Activated CD8-positive, alpha-beta memory T cell treated with anti-CD3 and anti-CD28 coated beads, Interleukin-2, amount 10 ng/mL, durations not matched to agents 7 days and 5 days (primary cell): Measurements from ENCODE around the gene ZC3H7A. TPM values are rescaled to one million over a fixed set of nuclear protein-coding genes. Genes with fewer than 3 reads are reported as not detected.

ENCODE experiments used
- ATAC-seq: fragments of 150-1000 bp; cut with Tn5 transposase; one replicate; pipeline ENCODE4 v1.10.0; 2021; ENCODE audit warnings: moderate library complexity
- CTCF ChIA-PET: fragments of 350-600 bp; sonication (Branson Sonifier 250); formaldehyde crosslinking; loops from one replicate; lab custom pipeline; 2021; ENCODE audit warnings: antibody characterized with exemption; lab: Charles Lee
- DNase-seq: peaks from one replicate; pipeline ENCODE4 v3.0.0-alpha.2; 2020
- H3K27ac Mint-ChIP-seq: one replicate; pipeline ENCODE4 v1.8.0; 2021; ENCODE audit warnings: mild to moderate bottlenecking, mixed read lengths
- H3K27me3 Mint-ChIP-seq: one replicate; pipeline ENCODE4 v1.8.0; 2021; ENCODE audit warnings: mixed read lengths
- H3K36me3 Mint-ChIP-seq: one replicate; pipeline ENCODE4 v1.8.0; 2021; ENCODE audit warnings: mild to moderate bottlenecking, mixed read lengths
- H3K4me1 Mint-ChIP-seq: one replicate; pipeline ENCODE4 v1.8.0; 2021; ENCODE audit warnings: mixed read lengths
- H3K4me3 Mint-ChIP-seq: one replicate; pipeline ENCODE4 v1.8.0; 2021; ENCODE audit warnings: mild to moderate bottlenecking, moderate library complexity, mixed read lengths
- H3K9me3 Mint-ChIP-seq: one replicate; pipeline ENCODE4 v1.8.0; 2022; ENCODE audit warnings: low read depth, mixed read lengths
- total RNA-seq, 2 experiments: library from RNA; stranded (reverse); gene quantifications; one replicate each; pipeline ENCODE4 v1.2.3, GENCODE V29; 2021

ZC3H7A gene
- total RNA-seq, 2 experiments from 2014 or later: 70.7 to 85.9 TPM

- ATAC-seq (no peak), DNase-seq (no peak)
- Mint-ChIP-seq H3K36me3 (peaks cover 25% of the 10 kb centered on the region), H3K4me3 (no peak overlapping the region), H3K4me1 (peaks cover 8% of the 10 kb centered on the region), H3K27me3 (no peaks in the 10 kb centered on the region), H3K27ac (no peak overlapping the region), H3K9me3 (no peaks in the 10 kb centered on the region)
- CTCF ChIA-PET: interaction anchor here (6.6 kb wide), 1 partner anchor 187 kb away, joined by 62 read pairs; no protein-coding TSS in a partner anchor
Measured at GRCh38 chr16:11717811-11718210, 79.2 kb downstream of the ZC3H7A start.

GRCh38 chr16:11716336-11716735 lies 80.7 kb downstream of the ZC3H7A start:
- Mint-ChIP-seq H3K9me3 (no peaks in the 10 kb centered on the region), H3K4me3 (no peak overlapping the region), H3K36me3 (peaks cover 22% of the 10 kb centered on the region), H3K27me3 (no peaks in the 10 kb centered on the region), H3K27ac (no peak overlapping the region), H3K4me1 (peaks cover 14% of the 10 kb centered on the region)
- CTCF ChIA-PET: interaction anchor here (0.9 to 6.6 kb wide), 7 partner anchors 19 to 753 kb away, joined by 3 to 62 read pairs (median 4); partner anchors contain the start of gene ZC3H7A
- DNase-seq (no peak), ATAC-seq (no peak)

- H3K36me3 Mint-ChIP-seq: peaks cover 21% of the 10 kb centered on the region
- H3K4me3 Mint-ChIP-seq: no peak overlapping the region
- no peak for DNase-seq
- no peaks in the 10 kb centered on the region for H3K27me3 Mint-ChIP-seq
- CTCF ChIA-PET: interaction anchor here (0.6 to 6.6 kb wide), 27 partner anchors 8 to 918 kb away, joined by 3 to 62 read pairs (median 4); no protein-coding TSS in a partner anchor
- no peak for ATAC-seq
- peaks cover 16% of the 10 kb centered on the region for H3K4me1 Mint-ChIP-seq
- H3K27ac Mint-ChIP-seq: no peak overlapping the region
- no peaks in the 10 kb centered on the region for H3K9me3 Mint-ChIP-seq
Measured at GRCh38 chr16:11715246-11715947, 81.7 kb downstream of the ZC3H7A start.

- Mint-ChIP-seq H3K27me3 (no peaks in the 10 kb centered on the region), H3K9me3 (no peaks in the 10 kb centered on the region), H3K4me3 (no peak overlapping the region), H3K36me3 (peaks cover 24% of the 10 kb centered on the region), H3K4me1 (peaks cover 16% of the 10 kb centered on the region), H3K27ac (no peak overlapping the region)
- DNase-seq (no peak), ATAC-seq (no peak)
- CTCF ChIA-PET: interaction anchor here (0.8 to 6.6 kb wide), 10 partner anchors 10 to 758 kb away, joined by 3 to 62 read pairs (median 4); no protein-coding TSS in a partner anchor
Measured at GRCh38 chr16:11712122-11712521, 84.9 kb downstream of the ZC3H7A start.

GRCh38 chr16:11711662-11712061 lies 85.4 kb downstream of the ZC3H7A start:
- Mint-ChIP-seq H3K27me3 (no peaks in the 10 kb centered on the region), H3K27ac (no peak overlapping the region), H3K4me3 (no peak overlapping the region), H3K36me3 (peaks cover 23% of the 10 kb centered on the region), H3K9me3 (no peaks in the 10 kb centered on the region), H3K4me1 (peaks cover 15% of the 10 kb centered on the region)
- CTCF ChIA-PET: interaction anchor here (0.6 to 6.6 kb wide), 7 partner anchors 11 to 758 kb away, joined by 3 to 62 read pairs (median 5); no protein-coding TSS in a partner anchor
- no peak for ATAC-seq
- DNase-seq: no peak

- CTCF ChIA-PET: interaction anchor here (0.9 to 1.6 kb wide), 7 partner anchors 12 to 312 kb away, joined by 3 to 4 read pairs (median 4); partner anchors contain the start of gene ZC3H7A
- peaks cover 34% of the 10 kb centered on the region for H3K36me3 Mint-ChIP-seq
- no peaks in the 10 kb centered on the region for H3K27me3 Mint-ChIP-seq
- peaks cover 16% of the 10 kb centered on the region for H3K4me1 Mint-ChIP-seq
- H3K9me3 Mint-ChIP-seq: no peaks in the 10 kb centered on the region
- no peak for ATAC-seq
- no peak for DNase-seq
- H3K4me3 Mint-ChIP-seq: no peak overlapping the region
- H3K27ac Mint-ChIP-seq: no peak overlapping the region
Measured at GRCh38 chr16:11708421-11708820, 88.6 kb downstream of the ZC3H7A start.

GRCh38 chr16:11707679-11708197 lies 89.3 kb downstream of the ZC3H7A start:
- CTCF ChIA-PET: interaction anchor here (0.9 to 1.6 kb wide), 6 partner anchors 11 to 311 kb away, joined by 3 to 4 read pairs (median 4); no protein-coding TSS in a partner anchor
- Mint-ChIP-seq H3K27me3 (no peaks in the 10 kb centered on the region), H3K27ac (no peak overlapping the region), H3K36me3 (peaks cover 39% of the 10 kb centered on the region), H3K4me1 (peaks cover 21% of the 10 kb centered on the region), H3K4me3 (no peak overlapping the region), H3K9me3 (no peaks in the 10 kb centered on the region)
- DNase-seq: no peak
- ATAC-seq: no peak

GRCh38 chr16:11706180-11706742 lies 90.8 kb downstream of the ZC3H7A start:
- Mint-ChIP-seq H3K27ac (no peak overlapping the region), H3K9me3 (no peaks in the 10 kb centered on the region), H3K4me1 (peaks cover 19% of the 10 kb centered on the region), H3K4me3 (no peak overlapping the region), H3K36me3 (peaks cover 39% of the 10 kb centered on the region), H3K27me3 (no peaks in the 10 kb centered on the region)
- CTCF ChIA-PET: interaction anchor here (1.0 to 1.1 kb wide), 2 partner anchors 9 to 310 kb away, joined by 3 to 4 read pairs; no protein-coding TSS in a partner anchor
- ATAC-seq (no peak), DNase-seq (peak; percentile 29)

GRCh38 chr16:11705311-11706025 lies 91.6 kb downstream of the ZC3H7A start:
- Mint-ChIP-seq H3K4me1 (peaks cover 20% of the 10 kb centered on the region), H3K4me3 (no peak overlapping the region), H3K36me3 (peaks cover 40% of the 10 kb centered on the region)

More at GRCh38 chr16:11705311-11706025, 91.6 kb downstream of the ZC3H7A start:
- DNase-seq (peak; percentile 0), ATAC-seq (no peak)
- CTCF ChIA-PET: interaction anchor here (1.0 to 1.1 kb wide), 2 partner anchors 10 to 309 kb away, joined by 3 to 4 read pairs; no protein-coding TSS in a partner anchor
- no peaks in the 10 kb centered on the region for H3K27me3 Mint-ChIP-seq
- no peaks in the 10 kb centered on the region for H3K9me3 Mint-ChIP-seq
- H3K27ac Mint-ChIP-seq: no peak overlapping the region

Other genes starting within 250 kb of the ZC3H7A start
- 100 to 1,000 TPM in 1 of 2 experiments, 10 to 100 TPM in 1; 91.4 to 155 TPM for gene LITAF, start 210.3 kb downstream of the ZC3H7A start, total RNA-seq
- gene SNN, start 128.8 kb downstream of the ZC3H7A start, total RNA-seq: 1 to 10 TPM; 3.0 to 4.0 TPM
- 10 to 100 TPM; 41.3 to 47.2 TPM for gene TXNDC11, start 54.4 kb downstream of the ZC3H7A start, total RNA-seq
- 100 to 1,000 TPM; 128 to 221 TPM for gene RSL1D1, start 54.3 kb upstream of the ZC3H7A start, total RNA-seq
- gene GSPT1, start 118.7 kb upstream of the ZC3H7A start, total RNA-seq: 100 to 1,000 TPM; 111 to 176 TPM
- 10 to 100 TPM; 14.9 to 22.9 TPM for gene NPIPB2, start 144.8 kb upstream of the ZC3H7A start, total RNA-seq
- gene TNFRSF17, start 168.0 kb upstream of the ZC3H7A start, total RNA-seq: not detected
- 10 to 100 TPM; 13.2 to 17.9 TPM for gene SNX29, start 179.5 kb upstream of the ZC3H7A start, total RNA-seq